ENCODE data around the gene MRGPRG. TPM values are rescaled to one million over a fixed set of nuclear protein-coding genes. Genes with fewer than 3 reads are reported as not detected.

MRGPRG gene
- total and polyA plus RNA-seq, 2 donors (not counting 1 experiment from before 2014, with no cell fraction given) = not detected

DNA sequence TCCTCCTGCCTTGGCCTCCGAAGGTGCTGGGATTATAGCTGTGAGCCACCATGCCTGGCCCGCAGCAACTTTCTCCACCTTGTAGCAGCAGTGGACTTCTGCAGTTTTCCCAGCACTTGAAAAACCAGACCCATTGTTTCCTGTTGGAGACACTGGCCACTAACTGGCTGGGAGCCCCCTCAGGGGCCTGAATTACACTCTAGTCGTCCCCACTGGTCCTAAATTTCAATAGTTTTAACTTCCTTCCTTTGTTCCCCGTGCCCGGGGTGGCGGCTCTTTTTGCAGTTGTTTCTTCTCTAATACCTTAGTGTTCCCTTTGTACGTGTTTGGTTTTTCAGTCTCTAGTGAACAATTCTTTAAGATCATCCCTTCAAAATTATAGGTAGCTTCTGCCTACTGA is 16.2 kb upstream of the MRGPRG start:
- H3K27ac ChIP-seq (ENCODE audit: insufficient read depth, low read length) = no peak overlapping the region
- H3K9me3 ChIP-seq (ENCODE audit: control insufficient read depth, insufficient read depth, low read depth, low read length) = no peaks in the 10 kb centered on the region
- H3K27me3 ChIP-seq (ENCODE audit: control insufficient read depth, insufficient read depth, low read length) = peaks cover 9% of the 10 kb centered on the region
- H3K9ac ChIP-seq (ENCODE audit: insufficient read depth, low read length) = no peak overlapping the region
- no peaks in the 10 kb centered on the region for H3K36me3 ChIP-seq (ENCODE audit: control insufficient read depth, insufficient read depth, low read length)
- no peak for TF ChIP-seq CTCF (conservative IDR thresholded peaks at IDR 0.05 in 1 of 2, IDR thresholded peaks at IDR 0.05 in 1 of 2; ENCODE audit: low read depth in 1 of 2, low read length in 2 of 2)
- no peak for TF ChIP-seq EZH2 (IDR thresholded peaks at IDR 0.05; ENCODE audit: low read length, missing control alignments)
- no peak overlapping the region for H3K4me3 ChIP-seq (replicated peaks in 1 of 4; ENCODE audit: control extremely low read depth in 1 of 4, insufficient read depth in 1 of 4, low read depth in 3 of 4, low read length in 4 of 4)
- DNase-seq (ENCODE audit: low read depth in 2 of 2) = no peak
- H3K79me2 ChIP-seq (ENCODE audit: control insufficient read depth, insufficient read depth, low read length) = no peaks in the 10 kb centered on the region
- H3K4me2 ChIP-seq (ENCODE audit: extremely low read depth, insufficient read depth, low read length) = no peak overlapping the region
- no peaks in the 10 kb centered on the region for H4K20me1 ChIP-seq (ENCODE audit: control insufficient read depth, extremely low read depth, insufficient read depth, low read length)
- H2AFZ ChIP-seq (ENCODE audit: low read length) = no peak overlapping the region
- no peaks in the 10 kb centered on the region for H3K4me1 ChIP-seq (ENCODE audit: control insufficient read depth, extremely low read depth, insufficient read depth, low read length)

GRCh38 chr11:3232956-3233355 is 14.3 kb upstream of the MRGPRG start:
- H4K20me1 ChIP-seq (ENCODE audit: control insufficient read depth, extremely low read depth, insufficient read depth, low read length) = no peaks in the 10 kb centered on the region
- no peak for DNase-seq (ENCODE audit: low read depth in 2 of 2)
- H3K9ac ChIP-seq (ENCODE audit: insufficient read depth, low read length) = no peak overlapping the region
- no peak overlapping the region for H3K4me3 ChIP-seq (replicated peaks in 1 of 4; ENCODE audit: control extremely low read depth in 1 of 4, insufficient read depth in 1 of 4, low read depth in 3 of 4, low read length in 4 of 4)
- no peaks in the 10 kb centered on the region for H3K9me3 ChIP-seq (ENCODE audit: control insufficient read depth, insufficient read depth, low read depth, low read length)
- no peak for TF ChIP-seq CTCF (conservative IDR thresholded peaks at IDR 0.05 in 1 of 2, IDR thresholded peaks at IDR 0.05 in 1 of 2; ENCODE audit: low read depth in 1 of 2, low read length in 2 of 2)
- no peak for TF ChIP-seq EZH2 (IDR thresholded peaks at IDR 0.05; ENCODE audit: low read length, missing control alignments)
- H3K36me3 ChIP-seq (ENCODE audit: control insufficient read depth, insufficient read depth, low read length) = no peaks in the 10 kb centered on the region
- no peaks in the 10 kb centered on the region for H3K4me1 ChIP-seq (ENCODE audit: control insufficient read depth, extremely low read depth, insufficient read depth, low read length)
- H2AFZ ChIP-seq (ENCODE audit: low read length) = no peak overlapping the region
- H3K4me2 ChIP-seq (ENCODE audit: extremely low read depth, insufficient read depth, low read length) = no peak overlapping the region
- H3K79me2 ChIP-seq (ENCODE audit: control insufficient read depth, insufficient read depth, low read length) = no peaks in the 10 kb centered on the region
- peaks cover 9% of the 10 kb centered on the region for H3K27me3 ChIP-seq (ENCODE audit: control insufficient read depth, insufficient read depth, low read length)
- H3K27ac ChIP-seq (ENCODE audit: insufficient read depth, low read length) = no peak overlapping the region

GRCh38 chr11:3231851-3232744 is 13.5 kb upstream of the MRGPRG start, which contains the start of gene MRGPRE:
TSS of gene MRGPRE (minus strand) at chr11:3232417. CDS start at chr11:3228799, 3,618 bp downstream.
- Histone ChIP-seq H3K4me2 (ENCODE audit: extremely low read depth, insufficient read depth, low read length) (no peak within 1 kb of the TSS), H4K20me1 (ENCODE audit: control insufficient read depth, extremely low read depth, insufficient read depth, low read length) (no peaks in the 10 kb centered on the region), H3K27me3 (ENCODE audit: control insufficient read depth, insufficient read depth, low read length) (peaks cover 6% of the 10 kb centered on the region), H3K27ac (ENCODE audit: insufficient read depth, low read length) (no peak within 1 kb of the TSS), H2AFZ (ENCODE audit: low read length) (no peak within 1 kb of the TSS), H3K79me2 (ENCODE audit: control insufficient read depth, insufficient read depth, low read length) (no peaks in the 10 kb centered on the region), H3K9me3 (ENCODE audit: control insufficient read depth, insufficient read depth, low read depth, low read length) (no peaks in the 10 kb centered on the region), H3K36me3 (ENCODE audit: control insufficient read depth, insufficient read depth, low read length) (no peaks in the 10 kb centered on the region), H3K4me3 (replicated peaks in 1 of 4; ENCODE audit: control extremely low read depth in 1 of 4, insufficient read depth in 1 of 4, low read depth in 3 of 4, low read length in 4 of 4) (no peak within 1 kb of the TSS), H3K9ac (ENCODE audit: insufficient read depth, low read length) (no peak within 1 kb of the TSS), H3K4me1 (ENCODE audit: control insufficient read depth, extremely low read depth, insufficient read depth, low read length) (no peaks in the 10 kb centered on the region)
- DNase-seq (ENCODE audit: low read depth in 2 of 2) = no peak
- no peak for TF ChIP-seq EZH2 (IDR thresholded peaks at IDR 0.05; ENCODE audit: low read length, missing control alignments)
- TF ChIP-seq CTCF (conservative IDR thresholded peaks at IDR 0.05 in 1 of 2, IDR thresholded peaks at IDR 0.05 in 1 of 2; ENCODE audit: low read depth in 1 of 2, low read length in 2 of 2) = no peak

All from fibroblast of lung (primary cell).